GM19351 (cell line): ENCODE data around the gene P2RY8.
"Not testable (repeated sequence)": the region's sequence is repeated elsewhere in the genome, so short reads cannot be mapped to it uniquely, and the experiment has no call there.

Experiments
- ATAC-seq: cut with Tn5 transposase; IDR thresholded peaks from one replicate; pipeline ENCODE4 v1.9.1; 2021; ENCODE audit warnings: mild to moderate bottlenecking, moderate library complexity; ENCODE audit not compliant: unreplicated experiment

P2RY8 gene

DNA sequence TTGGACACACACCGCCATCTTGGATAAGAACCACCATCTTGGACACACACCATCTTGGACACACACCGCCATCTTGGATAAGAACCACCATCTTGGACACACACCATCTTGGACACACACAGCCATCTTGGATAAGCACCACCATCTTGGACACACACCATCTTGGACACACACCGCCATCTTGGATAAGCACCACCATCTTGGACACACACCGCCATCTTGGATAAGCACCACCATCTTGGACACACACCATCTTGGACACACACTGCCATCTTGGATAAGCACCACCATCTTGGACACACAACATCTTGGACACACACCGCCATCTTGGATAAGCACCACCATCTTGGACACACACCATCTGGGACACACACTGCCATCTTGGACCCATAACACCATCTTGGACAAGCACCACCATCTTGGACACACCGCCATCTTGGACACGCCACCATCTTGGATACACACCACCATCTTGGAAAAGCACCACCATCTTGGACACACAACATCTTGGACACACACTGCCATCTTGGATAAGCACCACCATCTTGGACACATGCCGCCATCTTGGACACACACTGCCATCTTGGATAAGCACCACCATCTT, 88.9 kb downstream of the P2RY8 start:
- ATAC-seq: not testable (repeated sequence)

DNA sequence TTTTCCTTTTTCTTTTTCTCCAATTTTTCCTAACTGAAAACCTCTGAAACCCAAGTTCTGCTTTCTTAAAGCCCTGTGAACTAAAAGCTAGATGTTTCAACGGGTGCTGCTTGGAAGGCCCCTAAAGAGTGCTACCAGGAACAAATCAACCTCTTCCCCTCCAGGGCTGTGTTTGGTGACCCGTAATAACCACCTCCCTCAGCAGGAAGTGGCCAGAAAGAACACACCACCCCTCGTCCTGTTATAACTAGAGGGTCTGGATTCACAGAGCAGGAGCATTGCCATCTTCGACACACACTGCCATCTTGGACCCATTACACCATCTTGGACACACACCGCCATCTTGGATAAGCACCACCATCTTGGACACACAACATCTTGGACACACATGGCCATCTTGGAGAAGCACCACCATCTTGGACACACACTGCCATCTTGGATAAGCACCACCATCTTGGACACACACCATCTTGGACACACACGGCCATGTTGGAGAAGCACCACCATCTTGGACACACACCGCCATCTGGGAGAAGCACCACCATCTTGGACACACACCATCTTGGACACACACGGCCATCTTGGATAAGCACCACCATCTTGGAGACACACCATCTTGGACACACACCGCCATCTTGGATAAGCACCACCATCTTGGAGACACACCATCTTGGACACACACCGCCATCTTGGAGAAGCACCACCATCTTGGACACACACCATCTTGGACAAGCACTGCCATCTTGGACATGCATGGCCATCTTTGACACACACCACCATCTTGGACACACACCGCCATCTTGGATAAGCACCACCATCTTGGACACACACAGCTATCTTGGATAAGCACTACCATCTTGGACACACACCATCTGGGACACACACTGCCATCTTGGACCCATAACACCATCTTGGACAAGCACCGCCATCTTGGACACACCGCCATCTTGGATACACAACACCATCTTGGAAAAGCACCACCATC, 89.7 kb downstream of the P2RY8 start:
- ATAC-seq: not testable (repeated sequence)

GRCh38 chrX:1444561-1445500, 92.2 kb downstream of the P2RY8 start:
- no peak for ATAC-seq

GRCh38 chrX:1443496-1444075, 93.4 kb downstream of the P2RY8 start:
- no peak for ATAC-seq

DNA sequence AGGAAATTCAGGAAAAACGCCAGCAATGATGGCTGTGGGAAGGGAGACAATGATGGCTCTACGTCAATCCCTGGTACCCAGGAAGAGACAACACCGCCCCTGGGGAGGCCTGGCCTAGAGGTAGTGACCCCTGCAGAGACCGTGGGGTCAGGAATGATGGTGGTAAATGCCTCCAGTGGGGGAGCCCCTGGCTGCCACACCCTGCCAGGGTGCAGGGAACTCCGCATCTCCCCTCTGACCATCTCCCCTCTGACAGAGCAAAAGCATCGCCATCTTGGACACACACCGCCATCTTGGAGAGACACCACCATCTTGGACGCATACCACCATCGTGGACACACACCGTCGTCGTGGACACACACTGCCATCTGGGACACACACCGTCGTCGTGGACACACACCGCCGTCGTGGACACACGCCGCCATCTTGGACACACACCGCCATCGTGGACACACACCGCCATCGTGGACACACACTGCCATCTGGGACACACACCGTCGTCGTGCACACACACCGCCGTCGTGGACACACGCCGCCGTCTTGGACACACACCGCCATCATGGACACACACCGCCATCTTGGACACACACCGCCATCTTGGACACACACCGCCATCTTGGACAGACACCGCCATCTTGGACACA, 94.1 kb downstream of the P2RY8 start:
- no peak for ATAC-seq

GRCh38 chrX:1442016-1442665, 94.8 kb downstream of the P2RY8 start:
- ATAC-seq: no peak

DNA sequence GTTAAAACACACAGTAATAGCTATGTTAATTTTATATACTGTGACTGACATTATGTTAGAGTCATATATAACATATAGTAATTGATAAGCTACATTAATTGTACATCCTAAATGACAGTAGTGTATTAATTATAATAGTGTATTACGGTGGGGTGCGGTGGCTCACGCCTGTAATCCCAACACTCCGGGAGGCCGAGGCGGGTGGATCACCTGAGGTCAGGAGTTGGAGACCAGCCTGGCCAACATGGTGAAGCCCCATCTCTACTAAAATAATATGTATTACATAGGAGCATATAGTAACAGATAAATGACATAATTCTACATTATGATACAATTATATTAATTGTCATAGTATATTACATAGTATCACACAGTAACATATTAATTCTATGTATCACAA, 96.5 kb downstream of the P2RY8 start:
- no peak for ATAC-seq

- no peak for ATAC-seq
These were observed 101.6 kb downstream of the P2RY8 start for GRCh38 chrX:1435241-1435895.

- no peak for ATAC-seq
These were observed 102.1 kb downstream of the P2RY8 start for GRCh38 chrX:1434871-1435240.

- ATAC-seq: no peak
These were observed 103.2 kb downstream of the P2RY8 start for GRCh38 chrX:1433646-1434357.

DNA sequence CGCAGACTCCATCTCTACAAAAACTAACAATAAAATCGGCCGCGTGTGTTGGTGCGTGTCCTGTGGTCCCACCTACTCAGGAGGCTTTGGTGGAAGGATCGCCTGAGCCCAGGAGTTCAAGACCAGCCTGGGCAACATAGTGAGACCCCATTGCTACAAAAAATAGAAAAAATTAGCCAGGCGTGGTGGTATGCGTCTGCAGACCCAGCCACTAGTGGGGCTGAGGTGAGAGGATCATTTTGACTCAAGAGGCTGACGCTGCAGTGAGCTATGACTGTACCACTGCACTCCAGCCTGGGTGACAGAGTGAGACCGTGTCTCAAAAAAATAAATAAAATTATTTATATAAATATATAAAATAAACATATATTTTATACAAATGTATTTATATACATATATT, 106.5 kb downstream of the P2RY8 start:
- ATAC-seq: no peak

DNA sequence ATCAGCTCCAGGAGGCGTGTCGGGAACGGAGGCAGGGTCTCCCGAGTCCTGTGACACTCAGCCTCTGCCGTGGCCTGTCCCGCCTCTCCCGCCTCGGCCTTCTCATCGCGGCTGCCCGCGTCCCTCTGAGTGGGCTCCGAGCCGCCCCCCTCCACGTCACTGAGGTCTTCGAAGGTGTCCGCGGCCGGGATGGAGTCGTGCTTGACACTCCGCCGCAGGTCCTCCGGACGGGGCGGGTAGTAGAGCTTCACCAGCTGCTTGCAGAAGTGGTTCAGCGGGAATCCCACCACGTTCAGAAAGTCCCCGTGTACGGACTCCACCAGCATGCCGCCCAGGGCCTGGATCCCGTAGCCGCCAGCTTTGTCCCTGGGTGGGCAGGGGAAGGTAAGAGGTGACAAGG, 109.2 kb downstream of the P2RY8 start:
- ATAC-seq: no peak

- not testable (repeated sequence) for ATAC-seq
These were observed 110.7 kb downstream of the P2RY8 start for GRCh38 chrX:1426321-1426720.

- no peak for ATAC-seq
These were observed 111.6 kb downstream of the P2RY8 start for GRCh38 chrX:1425381-1425780.

DNA sequence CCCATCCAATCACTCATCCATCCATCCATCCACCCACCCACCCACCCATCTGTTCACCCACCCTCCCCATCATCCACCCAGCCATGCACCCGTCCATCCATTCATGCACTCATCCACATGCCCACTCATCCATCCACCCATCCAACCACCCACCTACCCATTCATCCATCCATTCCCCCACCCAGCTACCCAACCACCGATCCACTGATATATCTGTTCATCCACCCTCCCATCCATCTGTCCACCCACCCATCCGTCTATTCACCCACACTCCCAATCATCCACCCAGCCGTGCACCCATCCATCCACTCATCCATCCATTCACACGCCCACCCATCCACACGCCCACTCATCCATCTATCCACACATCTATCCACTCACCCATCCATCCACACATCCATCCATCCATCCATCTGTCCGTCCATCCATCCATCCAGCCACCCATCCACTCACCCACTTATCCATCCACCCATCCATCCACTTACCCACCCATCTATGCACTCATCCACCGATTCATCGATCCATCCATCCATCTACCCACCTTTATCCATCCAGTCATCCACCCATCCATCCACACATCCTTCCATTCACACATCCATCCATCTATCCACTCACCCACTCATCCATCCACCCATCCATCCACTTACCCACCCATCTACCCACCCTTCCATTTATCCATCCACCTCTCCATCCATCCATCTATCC, 112.7 kb downstream of the P2RY8 start:
- no peak for ATAC-seq

- ATAC-seq: no peak
These were observed 113.8 kb downstream of the P2RY8 start for GRCh38 chrX:1423215-1423614.

DNA sequence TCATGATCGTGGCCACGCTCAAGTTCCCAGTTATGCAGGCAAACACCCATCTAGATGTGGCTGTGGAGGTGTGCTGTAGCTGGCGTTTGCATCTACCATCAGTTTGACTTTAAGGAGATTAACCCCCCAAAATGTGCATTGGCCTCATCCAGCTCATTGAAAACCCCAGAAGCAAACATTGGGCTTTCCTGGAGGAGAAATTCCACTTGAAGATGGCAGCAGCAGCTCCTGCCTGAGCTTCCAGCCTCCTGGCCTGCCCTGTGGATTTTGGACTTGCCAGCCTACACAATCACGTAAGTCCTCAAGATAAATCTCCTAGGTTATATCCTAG, 114.9 kb downstream of the P2RY8 start:
- ATAC-seq: no peak

DNA sequence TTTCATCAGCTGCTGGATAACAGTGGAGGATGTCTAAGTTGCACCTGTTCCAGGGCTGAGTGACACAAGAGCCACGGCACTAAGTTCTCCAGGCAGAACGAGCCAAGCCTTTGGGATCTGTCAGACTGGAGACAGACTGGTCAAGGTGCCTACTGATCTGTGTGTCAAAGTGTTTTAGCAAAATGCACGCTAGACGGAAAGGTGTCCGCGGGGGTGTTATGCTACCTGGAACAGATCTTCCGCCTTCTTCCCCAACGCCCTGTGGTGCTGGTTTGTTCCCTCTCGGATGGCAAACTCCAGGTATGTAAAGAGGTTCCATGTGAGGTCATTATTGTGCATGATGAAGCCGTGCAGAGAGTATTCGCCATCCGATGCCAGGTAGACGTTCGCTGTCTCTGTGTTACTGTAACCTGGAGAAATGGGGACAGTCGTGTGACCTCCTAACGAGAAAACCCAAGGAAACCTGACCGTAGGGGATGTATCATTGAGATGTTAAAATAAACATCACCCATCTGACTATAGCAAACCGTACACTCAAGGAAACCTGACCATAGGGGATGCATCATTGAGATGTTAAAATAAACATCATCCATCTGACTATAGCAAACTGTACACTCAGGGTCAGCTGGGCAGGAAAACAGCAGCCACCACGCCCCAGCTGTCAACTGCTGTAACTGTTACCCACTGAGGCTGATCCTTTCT, 115.4 kb downstream of the P2RY8 start:
- ATAC-seq: no peak
